Stimulated activated CD8-positive, alpha-beta memory T cell treated with anti-CD3 and anti-CD28 coated beads, Interleukin-15, amount 100 ng/mL, for 24 hours (primary cell): ENCODE measurements around the gene OBSL1.

Source experiments
- DNase-seq: peaks from one replicate; pipeline ENCODE4 v3.0.0-alpha.2; 2020; ENCODE audit warnings: low read depth

OBSL1 gene

GRCh38 chr2:219565130-219566080 lies 5.9 kb downstream of the OBSL1 start:
- DNase-seq = no peak

DNA sequence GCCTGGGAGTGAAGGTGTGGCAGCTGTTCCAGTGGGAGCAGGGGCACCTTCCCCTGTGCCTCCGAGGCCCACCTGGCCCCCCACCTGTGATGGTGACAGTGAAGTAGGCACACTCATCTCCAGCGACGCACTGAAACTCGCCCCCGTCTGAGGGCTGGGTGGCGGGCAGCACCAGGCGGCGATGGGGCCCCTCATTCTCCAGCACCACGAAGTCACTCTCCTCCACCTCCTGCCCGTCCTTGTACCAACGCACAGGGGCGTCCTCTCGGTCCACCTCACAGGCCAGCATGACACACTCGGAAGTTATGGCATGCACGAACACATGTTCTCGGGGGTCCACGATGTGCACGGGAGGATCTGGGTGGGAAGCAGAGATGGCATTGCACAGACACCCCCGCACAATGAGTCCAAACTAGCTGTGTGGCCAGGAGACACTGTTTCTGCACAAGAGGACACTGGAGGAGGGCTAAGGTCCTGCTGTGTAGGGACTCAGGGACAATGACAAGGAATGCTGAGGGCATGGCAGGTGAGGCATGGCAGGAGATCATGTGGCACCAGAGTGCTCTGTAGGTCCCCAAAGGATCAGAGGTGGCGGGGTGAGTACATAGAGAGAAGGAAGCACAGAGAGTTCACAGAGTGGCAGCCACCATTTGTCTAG lies 7.9 kb downstream of the OBSL1 start:
- no peak for DNase-seq

GRCh38 chr2:219562049-219563020 lies 9.0 kb downstream of the OBSL1 start:
- no peak for DNase-seq

- DNase-seq = no peak
Observed at GRCh38 chr2:219561179-219562048, 9.9 kb downstream of the OBSL1 start.

- DNase-seq = no peak
Observed at GRCh38 chr2:219560893-219561178, 10.5 kb downstream of the OBSL1 start.

GRCh38 chr2:219560037-219560892 lies 11.1 kb downstream of the OBSL1 start:
- no peak for DNase-seq

GRCh38 chr2:219559156-219559915 lies 12.0 kb downstream of the OBSL1 start:
- no peak for DNase-seq

GRCh38 chr2:219557791-219558785 lies 13.3 kb downstream of the OBSL1 start:
- no peak for DNase-seq

DNA sequence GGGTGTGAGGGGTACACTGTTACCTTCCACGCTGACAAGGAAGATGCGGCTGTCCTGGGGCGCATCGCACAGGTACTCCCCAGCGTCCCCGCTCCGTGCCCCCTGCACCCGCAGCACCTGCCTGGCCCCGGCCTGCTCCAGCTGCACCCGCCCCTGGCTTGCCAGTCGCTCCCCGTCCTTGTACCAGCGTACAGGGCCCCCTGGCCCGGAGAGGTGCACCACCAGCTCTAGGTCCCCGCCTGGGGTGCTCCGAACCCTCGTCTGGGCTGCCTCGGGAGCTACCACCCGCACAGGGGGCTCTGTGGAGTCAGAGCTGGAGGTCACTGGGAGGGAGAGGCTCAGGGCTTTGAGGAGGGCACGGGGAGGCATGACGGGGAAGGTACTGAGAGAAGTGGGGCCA lies 14.0 kb downstream of the OBSL1 start:
- DNase-seq = no peak

- no peak for DNase-seq
Observed at GRCh38 chr2:219556413-219556812, 14.9 kb downstream of the OBSL1 start.

GRCh38 chr2:219555956-219556355 lies 15.4 kb downstream of the OBSL1 start:
- no peak for DNase-seq

DNA sequence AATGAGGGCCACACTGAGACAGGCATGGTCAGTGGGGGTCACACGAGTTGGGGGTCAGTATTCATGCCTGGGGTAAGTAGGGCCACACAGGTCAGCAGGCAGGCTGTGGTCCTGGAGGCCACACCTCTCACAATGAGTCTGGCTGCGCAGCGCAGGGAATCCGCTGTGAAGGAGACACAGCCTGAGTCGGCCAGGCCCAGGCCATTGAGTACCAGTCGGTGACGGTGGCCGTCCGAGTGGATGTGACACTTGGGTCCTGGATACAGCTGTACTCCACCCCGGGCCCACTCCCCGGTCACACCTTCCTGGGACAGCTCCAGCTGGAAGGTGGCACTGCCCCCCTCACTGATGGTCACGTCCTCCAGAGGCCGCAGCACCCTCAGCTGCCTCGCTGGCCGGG lies 17.0 kb downstream of the OBSL1 start:
- no peak for DNase-seq

GRCh38 chr2:219553463-219553963 lies 17.8 kb downstream of the OBSL1 start:
- DNase-seq = no peak

DNA sequence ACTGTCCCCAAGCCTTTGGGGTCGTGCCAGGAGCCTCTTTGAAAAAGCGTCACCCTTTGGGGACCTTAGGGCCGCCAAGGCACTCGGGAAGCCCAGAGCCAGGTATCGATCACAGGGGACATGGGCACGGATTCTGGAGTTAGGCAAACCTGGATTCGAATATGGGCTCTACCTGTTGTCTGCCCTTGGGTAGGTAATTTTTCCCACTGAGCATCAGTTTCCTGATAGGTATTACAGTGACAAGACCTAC lies 18.2 kb downstream of the OBSL1 start:
- no peak for DNase-seq

DNA sequence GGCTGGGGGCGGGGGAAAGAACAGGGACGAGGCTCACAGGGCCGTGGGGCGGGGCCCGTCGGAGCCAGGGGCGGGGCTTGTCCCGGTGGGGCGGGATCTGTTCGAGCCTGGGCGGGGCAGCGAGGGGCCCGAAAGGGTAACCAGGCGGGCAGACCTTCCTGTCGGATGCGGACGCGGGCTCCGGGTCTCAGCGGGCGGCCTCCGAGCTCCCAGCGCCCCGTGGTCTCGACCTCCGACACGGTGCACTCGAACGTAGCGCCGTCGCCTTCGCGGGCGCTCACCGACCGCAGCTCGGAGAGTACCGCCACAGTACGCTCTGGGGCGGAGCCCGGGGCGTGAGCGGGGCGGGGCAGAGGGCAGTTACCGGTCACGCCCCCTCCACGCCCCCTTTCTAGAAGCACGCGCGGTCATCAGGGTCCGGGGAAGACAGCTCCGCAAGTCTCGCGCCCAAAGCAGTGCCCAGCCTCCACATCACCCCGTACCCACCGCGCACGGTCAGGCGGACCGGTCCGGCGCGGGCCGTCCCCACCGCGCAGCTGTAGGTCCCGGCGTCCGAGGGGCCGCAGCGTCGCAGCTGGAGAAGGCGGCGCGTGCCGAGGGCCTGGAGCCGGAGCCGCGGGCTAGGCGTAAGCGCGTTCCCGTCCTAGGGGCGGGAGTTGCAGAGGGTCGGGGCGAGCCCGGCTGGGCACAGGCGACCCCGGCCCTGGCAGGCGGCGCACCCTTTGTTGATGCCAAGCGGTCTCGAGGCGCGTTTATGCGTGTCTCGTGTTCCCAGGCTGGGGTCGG lies 18.8 kb downstream of the OBSL1 start:
- DNase-seq = peak; percentile 66

- no peak for DNase-seq
Observed at GRCh38 chr2:219551441-219552381, 19.6 kb downstream of the OBSL1 start.

DNA sequence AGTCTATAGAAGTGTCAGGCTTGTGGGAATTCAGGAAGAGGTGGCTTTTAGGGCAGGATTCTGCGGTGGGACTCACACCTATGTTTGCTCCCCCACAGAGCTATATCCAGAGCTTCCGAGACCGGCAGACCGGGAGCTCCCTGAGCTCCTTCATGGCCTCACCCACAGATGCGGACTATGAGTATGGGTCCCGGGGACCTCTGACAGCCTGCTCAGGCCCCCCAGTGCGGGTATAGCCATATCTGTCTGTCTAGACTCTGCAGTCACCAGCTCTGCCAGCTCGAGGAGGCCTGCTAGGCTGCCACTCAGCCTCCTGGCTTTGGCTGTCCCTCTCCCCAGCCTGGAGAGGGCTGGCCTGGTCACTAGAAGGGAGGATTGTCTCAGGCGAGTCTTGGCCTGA lies 21.7 kb downstream of the OBSL1 start:
- no peak for DNase-seq
